ENCODE data around the gene ANO10. TPM values are rescaled to one million over a fixed set of nuclear protein-coding genes. Genes with fewer than 3 reads are reported as not detected.

ANO10 gene
- total RNA-seq, 4 donors from 2014 or later: 20.2 to 29.2 (median 26.1) TPM

- no peak for TF ChIP-seq CTCF (IDR thresholded peaks at IDR 0.05)
- no peak for DNase-seq (ENCODE audit: low spot score)
- ATAC-seq (ENCODE audit: low FRiP score): no peak
Measured at GRCh38 chr3:43346978-43347749, 274.6 kb downstream of the ANO10 start.

DNA sequence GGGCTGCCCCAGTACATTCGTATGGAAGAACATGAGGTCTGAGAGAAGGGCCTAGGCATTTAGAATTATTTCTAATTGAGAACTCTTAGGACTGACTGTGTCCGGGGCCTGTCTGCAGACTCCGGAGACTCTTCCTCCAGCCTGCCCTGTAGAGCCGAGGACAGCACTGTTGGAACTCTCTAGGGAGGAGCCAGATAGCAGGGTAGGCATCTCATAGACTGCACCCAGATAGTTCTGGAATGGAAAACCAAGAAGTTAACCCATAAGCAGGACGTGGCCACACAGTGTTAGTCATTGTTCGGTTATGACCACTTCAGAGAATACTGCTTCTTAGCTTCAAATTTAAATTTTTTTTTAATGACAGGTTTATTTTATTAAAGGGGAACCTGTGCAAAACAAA is 275.9 kb downstream of the ANO10 start:
- ATAC-seq (ENCODE audit: low FRiP score) (peak; percentile 17), DNase-seq (ENCODE audit: low spot score) (no peak)
- TF ChIP-seq CTCF (IDR thresholded peaks at IDR 0.05): no peak

DNA sequence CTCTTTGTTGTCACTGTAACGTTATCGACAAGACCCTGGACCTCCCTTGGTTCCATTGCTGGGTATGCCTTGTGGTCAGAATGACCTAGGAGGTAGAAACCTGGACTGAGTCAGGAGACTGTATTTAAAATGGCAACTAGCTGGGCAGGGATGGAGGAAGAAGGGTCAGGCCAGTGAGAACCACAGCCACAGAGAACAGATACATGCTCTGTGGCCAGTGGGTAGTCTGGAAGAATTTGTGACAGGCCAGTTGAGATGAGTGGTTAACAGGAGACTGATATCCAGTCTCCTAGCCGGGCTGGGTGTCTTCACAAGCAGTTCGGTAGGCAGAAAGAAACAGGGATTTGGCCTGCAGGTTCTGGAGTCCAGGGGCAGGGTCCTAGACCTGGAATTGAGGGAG is 276.6 kb downstream of the ANO10 start:
- TF ChIP-seq CTCF (IDR thresholded peaks at IDR 0.05): no peak
- ATAC-seq (ENCODE audit: low FRiP score): no peak
- DNase-seq (ENCODE audit: low spot score): no peak

GRCh38 chr3:43344520-43344919 is 277.3 kb downstream of the ANO10 start:
- ATAC-seq (ENCODE audit: low FRiP score) (no peak), DNase-seq (ENCODE audit: low spot score) (no peak)
- TF ChIP-seq CTCF (IDR thresholded peaks at IDR 0.05): no peak

DNA sequence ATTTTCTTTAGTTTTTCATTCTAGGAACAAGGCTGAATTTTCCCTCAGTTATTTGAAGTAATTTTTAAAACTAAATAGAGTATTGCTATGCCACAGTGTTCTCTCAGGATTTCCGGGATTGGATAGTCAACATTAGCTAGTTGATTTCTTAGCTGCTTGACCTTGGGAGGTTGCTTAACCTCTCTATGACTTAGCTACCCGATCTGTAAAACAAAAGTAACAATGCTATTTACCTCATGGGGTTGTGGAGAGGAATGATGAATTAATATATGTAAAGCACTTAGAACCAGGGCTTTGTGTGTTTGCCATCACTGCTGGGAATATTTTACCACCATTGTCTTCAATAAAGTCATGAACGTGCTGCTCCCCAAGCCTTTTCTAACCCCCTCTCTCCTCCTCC is 278.0 kb downstream of the ANO10 start:
- no peak for DNase-seq (ENCODE audit: low spot score)
- no peak for TF ChIP-seq CTCF (IDR thresholded peaks at IDR 0.05)
- no peak for ATAC-seq (ENCODE audit: low FRiP score)

DNA sequence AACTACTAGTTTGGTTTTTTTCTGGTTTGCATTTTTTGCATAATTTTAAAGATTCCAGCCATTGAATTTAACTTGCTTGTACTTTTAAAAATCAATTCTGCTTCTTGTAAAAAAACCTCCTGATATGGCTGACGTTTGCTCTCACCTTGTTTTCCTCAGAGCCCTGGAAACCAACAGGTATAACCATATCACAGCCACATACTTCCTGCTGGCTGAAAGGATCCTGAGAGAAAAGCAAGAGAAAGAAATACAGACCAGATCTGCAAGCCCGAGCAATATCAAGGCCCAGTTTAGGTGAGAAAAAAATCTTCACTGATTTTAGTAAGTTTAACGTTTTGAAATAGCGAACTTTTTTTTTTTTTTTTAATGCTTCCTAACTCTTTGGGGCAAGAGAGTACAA is 278.6 kb downstream of the ANO10 start:
- no peak for TF ChIP-seq CTCF (IDR thresholded peaks at IDR 0.05)
- ATAC-seq (ENCODE audit: low FRiP score) (no peak), DNase-seq (ENCODE audit: low spot score) (no peak)

GRCh38 chr3:43341788-43342187 is 280.0 kb downstream of the ANO10 start:
- no peak for DNase-seq (ENCODE audit: low spot score)
- TF ChIP-seq CTCF (IDR thresholded peaks at IDR 0.05): no peak
- ATAC-seq (ENCODE audit: low FRiP score): no peak

Data from omental fat pad (tissue), 4 donors.